Neural cell (in vitro differentiated cells): ENCODE data around the gene BMAL1.

Source experiments
- CTCF ChIP-seq: fragments of 450-650 bp; IDR thresholded peaks from 2 replicates; pipeline ENCODE4 v1.5.1; 2014; ENCODE audit warnings: antibody characterized with exemption, mild to moderate bottlenecking, moderate library complexity; ENCODE audit not compliant: poor library complexity, severe bottlenecking
- EP300 ChIP-seq: fragments of 450-650 bp; conservative IDR thresholded peaks from 2 replicates; pipeline ENCODE4 v1.6.1; 2014; ENCODE audit warnings: antibody characterized with exemption, mild to moderate bottlenecking, moderate library complexity; ENCODE audit not compliant: poor library complexity, severe bottlenecking
- MXI1 ChIP-seq: fragments of 450-650 bp; conservative IDR thresholded peaks from 2 replicates; pipeline ENCODE4 v1.6.1; 2014; ENCODE audit warnings: antibody characterized with exemption, mild to moderate bottlenecking; ENCODE audit not compliant: poor library complexity, severe bottlenecking
- POLR2AphosphoS5 ChIP-seq: IDR thresholded peaks from 2 replicates; pipeline ENCODE4 v1.6.1; 2012
- RAD21 ChIP-seq: fragments of 450-650 bp; conservative IDR thresholded peaks from 2 replicates; pipeline ENCODE4 v1.6.1; 2014; ENCODE audit warnings: antibody characterized with exemption, mild to moderate bottlenecking, moderate library complexity

- no peak for TF ChIP-seq POLR2AphosphoS5
- TF ChIP-seq RAD21, result no peak
- no peak for TF ChIP-seq CTCF
- TF ChIP-seq MXI1, result no peak
- TF ChIP-seq EP300, result no peak
Measured at GRCh38 chr11:13228572-13228971, 49.0 kb upstream of the BMAL1 start.
